ENCODE results near the gene AIG1. TPM values are rescaled to one million over a fixed set of nuclear protein-coding genes. Genes with fewer than 3 reads are reported as not detected.

AIG1 gene
- total RNA-seq, 2 donors from 2014 or later: 32.9 to 53.6 TPM

DNA sequence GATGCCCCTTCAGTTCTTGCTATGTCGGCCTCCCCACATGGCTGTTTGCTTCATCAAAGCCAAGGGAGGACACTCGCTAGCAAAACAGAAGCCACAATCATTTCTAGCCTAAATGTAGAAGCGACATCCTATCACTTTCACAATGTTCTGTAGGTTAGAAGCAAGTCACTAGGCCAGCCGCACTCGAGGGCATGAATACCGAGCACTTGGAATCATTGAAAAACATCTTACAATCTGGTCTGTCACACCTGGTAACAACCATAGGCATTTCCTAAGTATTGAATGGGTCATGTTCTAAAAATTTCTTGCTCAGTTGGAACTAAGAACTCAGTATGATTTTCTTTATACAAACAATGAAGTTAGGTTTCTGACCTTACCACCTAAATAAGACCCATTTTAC lies 192.3 kb downstream of the AIG1 start:
- TF ChIP-seq, protein P1, sequence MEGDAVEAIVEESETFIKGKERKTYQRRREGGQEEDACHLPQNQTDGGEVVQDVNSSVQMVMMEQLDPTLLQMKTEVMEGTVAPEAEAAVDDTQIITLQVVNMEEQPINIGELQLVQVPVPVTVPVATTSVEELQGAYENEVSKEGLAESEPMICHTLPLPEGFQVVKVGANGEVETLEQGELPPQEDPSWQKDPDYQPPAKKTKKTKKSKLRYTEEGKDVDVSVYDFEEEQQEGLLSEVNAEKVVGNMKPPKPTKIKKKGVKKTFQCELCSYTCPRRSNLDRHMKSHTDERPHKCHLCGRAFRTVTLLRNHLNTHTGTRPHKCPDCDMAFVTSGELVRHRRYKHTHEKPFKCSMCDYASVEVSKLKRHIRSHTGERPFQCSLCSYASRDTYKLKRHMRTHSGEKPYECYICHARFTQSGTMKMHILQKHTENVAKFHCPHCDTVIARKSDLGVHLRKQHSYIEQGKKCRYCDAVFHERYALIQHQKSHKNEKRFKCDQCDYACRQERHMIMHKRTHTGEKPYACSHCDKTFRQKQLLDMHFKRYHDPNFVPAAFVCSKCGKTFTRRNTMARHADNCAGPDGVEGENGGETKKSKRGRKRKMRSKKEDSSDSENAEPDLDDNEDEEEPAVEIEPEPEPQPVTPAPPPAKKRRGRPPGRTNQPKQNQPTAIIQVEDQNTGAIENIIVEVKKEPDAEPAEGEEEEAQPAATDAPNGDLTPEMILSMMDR (IDR thresholded peaks at IDR 0.05): no peak
- H3K36me3 ChIP-seq: no peaks in the 10 kb centered on the region
- DNase-seq (ENCODE audit: low spot score) (no peak), ATAC-seq (ENCODE audit: insufficient number of reproducible peaks, low FRiP score, low read depth) (no peak)
- H3K27ac ChIP-seq: no peak overlapping the region
- no peak overlapping the region for H3K4me3 ChIP-seq
- no peaks in the 10 kb centered on the region for H3K27me3 ChIP-seq (replicated peaks; ENCODE audit: insufficient read depth)
- H3K4me1 ChIP-seq (ENCODE audit: control insufficient read depth in 1 of 2, low read depth in 2 of 2): peaks cover 0 to 6% of the 10 kb centered on the region in 2 donors
- H3K9me3 ChIP-seq: no peaks in the 10 kb centered on the region

GRCh38 chr6:143253586-143253985 lies 192.9 kb downstream of the AIG1 start:
- DNase-seq (ENCODE audit: low spot score) (no peak), ATAC-seq (ENCODE audit: insufficient number of reproducible peaks, low FRiP score, low read depth) (no peak)
- Histone ChIP-seq H3K27me3 (replicated peaks; ENCODE audit: insufficient read depth) (no peaks in the 10 kb centered on the region), H3K27ac (no peak overlapping the region), H3K9me3 (no peaks in the 10 kb centered on the region), H3K4me3 (no peak overlapping the region), H3K4me1 (ENCODE audit: control insufficient read depth in 1 of 2, low read depth in 2 of 2) (peaks cover 0 to 10% of the 10 kb centered on the region in 2 donors), H3K36me3 (no peaks in the 10 kb centered on the region)
- TF ChIP-seq, protein P1 (IDR thresholded peaks at IDR 0.05): no peak

DNA sequence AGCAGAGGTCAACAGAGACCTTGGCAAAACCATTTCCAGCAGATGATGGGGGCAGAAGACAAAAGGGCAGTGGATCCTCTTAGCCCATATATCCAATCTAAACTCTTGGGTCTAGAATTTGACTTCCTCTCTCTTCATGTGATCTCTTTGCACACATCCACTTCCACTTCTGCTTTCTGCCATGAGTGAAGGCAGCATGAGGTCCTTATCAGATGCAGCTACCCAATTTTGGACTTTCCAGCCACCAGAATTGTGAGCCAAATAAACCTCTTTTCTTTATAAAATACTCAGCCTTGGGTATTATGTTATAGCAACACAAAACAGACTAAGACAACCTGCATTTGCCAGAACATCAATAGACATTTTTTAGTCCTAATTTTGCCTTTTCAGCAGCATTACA lies 198.3 kb downstream of the AIG1 start:
- Histone ChIP-seq H3K4me3 (no peak overlapping the region), H3K36me3 (no peaks in the 10 kb centered on the region), H3K27ac (no peak overlapping the region), H3K9me3 (no peaks in the 10 kb centered on the region), H3K4me1 (ENCODE audit: control insufficient read depth in 1 of 2, low read depth in 2 of 2) (peaks cover 0 to 10% of the 10 kb centered on the region in 2 donors), H3K27me3 (replicated peaks; ENCODE audit: insufficient read depth) (no peaks in the 10 kb centered on the region)
- no peak for ATAC-seq (ENCODE audit: insufficient number of reproducible peaks, low FRiP score, low read depth)
- no peak for DNase-seq (ENCODE audit: low spot score)
- TF ChIP-seq, protein P1 (IDR thresholded peaks at IDR 0.05): no peak

GRCh38 chr6:143260857-143261256 lies 200.2 kb downstream of the AIG1 start:
- peaks cover 0 to 17% of the 10 kb centered on the region in 2 donors for H3K4me1 ChIP-seq (ENCODE audit: control insufficient read depth in 1 of 2, low read depth in 2 of 2)
- no peak overlapping the region for H3K4me3 ChIP-seq
- H3K27ac ChIP-seq: no peak overlapping the region
- TF ChIP-seq, protein P1 (IDR thresholded peaks at IDR 0.05): no peak
- H3K9me3 ChIP-seq: no peaks in the 10 kb centered on the region
- no peaks in the 10 kb centered on the region for H3K36me3 ChIP-seq
- DNase-seq (ENCODE audit: low spot score): no peak
- ATAC-seq (ENCODE audit: insufficient number of reproducible peaks, low FRiP score, low read depth): no peak
- H3K27me3 ChIP-seq (replicated peaks; ENCODE audit: insufficient read depth): no peaks in the 10 kb centered on the region

DNA sequence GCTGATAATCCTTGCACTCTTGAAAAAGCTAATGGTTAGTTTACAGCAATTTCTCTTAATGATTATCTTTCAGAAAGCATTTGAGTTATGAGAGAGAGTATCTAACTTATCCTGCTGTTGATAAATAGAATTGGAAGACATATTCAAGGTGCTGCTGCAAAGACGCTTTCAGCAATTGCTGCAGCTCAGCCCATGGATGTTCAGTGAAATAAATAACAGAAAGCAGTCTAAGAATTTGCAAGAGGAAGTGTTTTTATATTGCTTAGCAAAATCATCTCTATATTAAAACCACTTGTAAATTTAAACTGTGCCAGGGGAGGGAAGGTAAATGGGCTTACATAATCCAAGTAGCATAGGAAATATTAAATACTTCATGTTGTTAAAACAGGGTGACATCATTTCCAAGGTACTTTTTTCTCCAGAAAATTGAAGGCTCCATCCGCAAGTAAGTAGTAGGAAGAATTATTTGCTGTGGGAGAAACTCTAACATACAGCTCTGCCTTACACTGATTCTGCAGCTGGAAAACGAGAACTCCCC lies 201.3 kb downstream of the AIG1 start:
- TF ChIP-seq, protein P1 (IDR thresholded peaks at IDR 0.05): no peak
- no peaks in the 10 kb centered on the region for H3K27me3 ChIP-seq (replicated peaks; ENCODE audit: insufficient read depth)
- DNase-seq (ENCODE audit: low spot score): no peak
- no peaks in the 10 kb centered on the region for H3K36me3 ChIP-seq
- peaks cover 0 to 20% of the 10 kb centered on the region in 2 donors for H3K4me1 ChIP-seq (ENCODE audit: control insufficient read depth in 1 of 2, low read depth in 2 of 2)
- H3K27ac ChIP-seq: no peak overlapping the region
- H3K9me3 ChIP-seq: no peaks in the 10 kb centered on the region
- no peak for ATAC-seq (ENCODE audit: insufficient number of reproducible peaks, low FRiP score, low read depth)
- H3K4me3 ChIP-seq: no peak overlapping the region

Measured in thoracic aorta (tissue), 2 donors.